HepG2 (cell line): ENCODE results near the gene FAT1. TPM values are rescaled to one million over a fixed set of nuclear protein-coding genes. Genes with fewer than 3 reads are reported as not detected.

Source experiments
- ATAC-seq: fragments of 200-7000 bp; cut with Tn5 transposase; 3 replicates; pipeline ENCODE4 v1.9.1; 2020; ENCODE audit warnings: mild to moderate bottlenecking, moderate library complexity
- BruUV-seq: library from RNA; stranded (reverse); fragments of 400-500 nt; replicated peaks from 2 replicates; lab custom pipeline; 2021; lab: Mats Ljungman, UMichigan
- CTCF ChIA-PET: fragments of 300-600 bp; formaldehyde crosslinking; extraction: SDS; loops from one replicate; lab custom pipeline; 2021; ENCODE audit warnings: low total read pairs, inconsistent platforms, low intra/inter-chr PET ratio; lab: Yijun Ruan, JAX
- POLR2A ChIA-PET: fragments of 350-600 bp; sonication (Branson Sonifier 250); formaldehyde crosslinking; loops from one replicate; lab custom pipeline; 2020; ENCODE audit warnings: antibody characterized with exemption, inconsistent platforms; lab: Yijun Ruan, JAX
- DNase-seq: peaks from one replicate; pipeline ENCODE4 v3.0.0-alpha.2; 2015; ENCODE audit warnings: low spot score
- FAIRE-seq: peaks from 3 replicates; lab custom pipeline; 2011; peaks lifted over from hg19 to GRCh38; lab: Jason Lieb, UNC
- H2AFZ ChIP-seq: one replicate; pipeline ENCODE4 v1.6.1; 2011; ENCODE audit warnings: low read length, inconsistent platforms
- H3K27ac ChIP-seq: fragments of 300-600 bp; 3 replicates; pipeline ENCODE4 v1.8.0; 2011; ENCODE audit warnings: mixed run types, mild to moderate bottlenecking, mixed read lengths, low read length, inconsistent platforms; ENCODE audit not compliant: insufficient read depth; ENCODE audit errors: extremely low read length
- H3K27me3 ChIP-seq, 2 experiments: fragments of 200-600 bp in 1 of 2; 2 replicates in 1 of 2; 3 replicates in 1 of 2; pipeline versions ENCODE4 v1.6.0 to v1.8.0; 2011; ENCODE audit warnings: low read length in 2 of 2, mild to moderate bottlenecking in 2 of 2, moderate library complexity in 2 of 2, inconsistent platforms in 1 of 2; ENCODE audit not compliant: insufficient read depth in 2 of 2, control insufficient read depth in 1 of 2
- H3K36me3 ChIP-seq, 2 experiments: fragments of 200-600 bp in 1 of 2; replicated peaks in 1 of 2; 2 replicates in 1 of 2; 3 replicates in 1 of 2; pipeline versions ENCODE4 v1.5.1 to v1.8.0; 2011; ENCODE audit warnings: low read length in 2 of 2, inconsistent platforms in 1 of 2; ENCODE audit not compliant: insufficient read depth in 2 of 2, control insufficient read depth in 1 of 2
- H3K4me1 ChIP-seq: 2 replicates; pipeline ENCODE4 v1.5.1; 2012; ENCODE audit warnings: low read length, inconsistent platforms; ENCODE audit not compliant: insufficient read depth
- H3K4me2 ChIP-seq: 2 replicates; pipeline ENCODE4 v1.6.0; 2011; ENCODE audit warnings: low read depth, low read length, inconsistent platforms
- H3K4me3 ChIP-seq, 3 experiments: fragments of 200-600 bp in 1 of 3; sonication (generic), shearing (Covaris generic) in 1 of 3; replicated peaks in 1 of 3; 2 replicates each; pipeline ENCODE4 v1.5.1; 2011 to 2016; ENCODE audit warnings: low read length in 3 of 3, inconsistent platforms in 2 of 3, low read depth in 2 of 3, mild to moderate bottlenecking in 2 of 3, control low read depth in 1 of 3, mixed read lengths in 1 of 3; ENCODE audit not compliant: insufficient read depth in 1 of 3
- H3K79me2 ChIP-seq: one replicate; pipeline ENCODE4 v1.6.1; 2011; ENCODE audit warnings: low read length, inconsistent platforms; ENCODE audit not compliant: insufficient read depth
- H3K9ac ChIP-seq: 2 replicates; pipeline ENCODE4 v1.6.0; 2011; ENCODE audit warnings: mild to moderate bottlenecking, low read depth, low read length, inconsistent platforms; ENCODE audit not compliant: insufficient read depth
- H3K9me3 ChIP-seq: 2 replicates; pipeline ENCODE4 v1.5.1; 2012; ENCODE audit warnings: mild to moderate bottlenecking, low read length
- H4K20me1 ChIP-seq: 2 replicates; pipeline ENCODE4 v1.6.0; 2011; ENCODE audit warnings: inconsistent platforms, mild to moderate bottlenecking, low read length, moderate library complexity; ENCODE audit not compliant: insufficient read depth
- ADNP ChIP-seq: sonication (generic); formaldehyde crosslinking; IDR thresholded peaks from 2 replicates; pipeline ENCODE4 v1.4.0; 2020; ENCODE audit warnings: missing genetic modification reagents
- ATF3 ChIP-seq: sonication (generic); formaldehyde crosslinking; IDR thresholded peaks from 2 replicates; pipeline ENCODE4 v1.4.0; 2020; ENCODE audit warnings: missing genetic modification reagents
- EP300 ChIP-seq, 3 experiments: sonication (generic) in 1 of 3; formaldehyde crosslinking in 1 of 3; IDR thresholded peaks; 2 replicates each; pipeline versions ENCODE4 v1.5.1 to v1.6.1; 2011 to 2020; ENCODE audit warnings: low read depth in 2 of 3, low read length in 2 of 3, borderline replicate concordance in 1 of 3, improper control_type of control experiment in 1 of 3, mild to moderate bottlenecking in 1 of 3, missing genetic modification reagents in 1 of 3, moderate library complexity in 1 of 3
- HNRNPLL ChIP-seq: fragments of 200-400 bp; formaldehyde crosslinking; IDR thresholded peaks from 2 replicates; pipeline ENCODE4 v1.6.1; 2017; ENCODE audit warnings: mild to moderate bottlenecking, low read depth, low read length; ENCODE audit not compliant: poor library complexity, severe bottlenecking
- KDM6A ChIP-seq: IDR thresholded peaks from 2 replicates; pipeline ENCODE4 v1.6.1; 2016; ENCODE audit warnings: low read depth
- PCBP1 ChIP-seq: fragments of 200-400 bp; formaldehyde crosslinking; IDR thresholded peaks from 2 replicates; pipeline ENCODE4 v1.6.1; 2017; ENCODE audit warnings: mild to moderate bottlenecking, low read depth, low read length, borderline replicate concordance
- RNF219 ChIP-seq: sonication (generic); formaldehyde crosslinking; IDR thresholded peaks from 2 replicates; pipeline ENCODE4 v1.5.0; 2020; ENCODE audit warnings: mild to moderate bottlenecking, missing genetic modification reagents
- SMC3 ChIP-seq: IDR thresholded peaks from 2 replicates; pipeline ENCODE4 v1.6.1; 2011; ENCODE audit warnings: low read length, improper control_type of control experiment
- SRSF4 ChIP-seq: fragments of 200-400 bp; formaldehyde crosslinking; IDR thresholded peaks from one replicate; pipeline ENCODE4 v1.6.1; 2018; ENCODE audit warnings: mild to moderate bottlenecking, low read depth, low read length, moderate library complexity; ENCODE audit not compliant: poor library complexity, severe bottlenecking
- ZNF556 ChIP-seq: sonication (generic); formaldehyde crosslinking; IDR thresholded peaks from 2 replicates; pipeline ENCODE4 v1.4.0; 2020; ENCODE audit warnings: mild to moderate bottlenecking, missing genetic modification reagents, borderline replicate concordance
- ZNF609 ChIP-seq: sonication (generic); formaldehyde crosslinking; IDR thresholded peaks from 2 replicates; pipeline ENCODE4 v1.4.0; 2020; ENCODE audit warnings: mild to moderate bottlenecking, missing genetic modification reagents, borderline replicate concordance
- ZNF740 ChIP-seq: sonication (generic); formaldehyde crosslinking; IDR thresholded peaks from 2 replicates; pipeline ENCODE4 v1.4.0; 2020; ENCODE audit warnings: missing genetic modification reagents
- ZNF775 ChIP-seq: sonication (generic); formaldehyde crosslinking; IDR thresholded peaks from 2 replicates; pipeline ENCODE4 v1.4.0; 2020; ENCODE audit warnings: missing genetic modification reagents, mild to moderate bottlenecking, moderate library complexity, borderline replicate concordance
- ZNF83 ChIP-seq: sonication (generic); formaldehyde crosslinking; IDR thresholded peaks from 2 replicates; pipeline ENCODE4 v1.4.0; 2020; ENCODE audit warnings: missing genetic modification reagents, mild to moderate bottlenecking, borderline replicate concordance
- WGBS: methylation state at CpG from one replicate; pipeline ENCODE4 v1.1.6; 2017; ENCODE audit warnings: low lambda C conversion rate; 5-methylcytosine and 5-hydroxymethylcytosine counted together
- in situ Hi-C: cut with HindIII; loops from 2 replicates; pipeline ENCODE4 v1.10.0; 2017; ENCODE audit warnings: low pct_unique_long_range_greater_than_20kb; ENCODE audit not compliant: extremely low pct_ligation_motif_present
- intact Hi-C: fragments of 100-400 bp; cut with micrococcal nuclease; formaldehyde crosslinking; loops from one replicate; pipeline ENCODE4 v1.10.0; 2022; ENCODE audit not compliant: unreplicated experiment
- polyA plus RNA-seq, 8 experiments: library from polyadenylated mRNA; depleted of rRNA in 3 of 8; stranded (reverse) in 7 of 8; unstranded in 1 of 8; fragments of >200 nt; fragmentation: Illumina TruSeq in 4 of 8; extraction: Trizol in 4 of 8; gene quantifications; 2 replicates each; pipeline versions ENCODE4 v1.2.1 to v1.2.3, GENCODE V29; 2011 to 2016; ENCODE audit warnings: low read depth in 4 of 8, missing spikeins in 1 of 8, mixed read lengths in 1 of 8; ENCODE audit not compliant: insufficient read depth in 1 of 8
- total RNA-seq, 5 experiments: library from RNA; depleted of rRNA; stranded (reverse); fragments of >200 nt; fragmentation: Illumina TruSeq; extraction: Trizol; gene quantifications; 2 replicates each; pipeline ENCODE4 v1.2.3, GENCODE V29; 2016; ENCODE audit warnings: low read depth in 1 of 5

The FAT1 gene
- total and polyA plus RNA-seq, 2 of the 13 experiments (the other 11 are each of a cell fraction or from before 2014, with no cell fraction given) = 185 to 216 TPM

- in situ Hi-C loops = no loop called here
- ChIA-PET CTCF (interaction anchor here (2.2 kb wide), 1 partner anchor 51 kb away, joined by 10 read pairs; no protein-coding TSS in a partner anchor), POLR2A (interaction anchor here (0.9 kb wide), 1 partner anchor 35 kb away, joined by 3 read pairs; no protein-coding TSS in a partner anchor)
- peak; percentile 55 for FAIRE-seq
- intact Hi-C loops = loop anchor here (5.0 to 10.0 kb wide), 6 partner anchors 118 to 885 kb away; no protein-coding TSS in a partner anchor
- DNase-seq = no peak
- BruUV-seq = no TSS peak
- Histone ChIP-seq H3K27me3 (no peaks in the 10 kb centered on the region; a peak in 1 of 5 replicates), H3K4me3 (no peak overlapping the region), H3K9me3 (peaks cover 14% of the 10 kb centered on the region), H2AFZ (no peak overlapping the region), H3K27ac (no peak overlapping the region), H3K9ac (no peak overlapping the region), H3K79me2 (peaks cover 95% of the 10 kb centered on the region), H3K4me2 (peak overlapping the region; percentile 68; the same call in 1 of the 2 replicates), H4K20me1 (peaks cover 58% of the 10 kb centered on the region), H3K4me1 (peaks cover 51% of the 10 kb centered on the region), H3K36me3 (peaks cover 3 to 4% of the 10 kb centered on the region in 2 experiments; a peak in 2 of 5 replicates)
- 95% methylated on average over 4 of the region's 4 CpGs for WGBS
- no peak for ATAC-seq
- no peak for TF ChIP-seq ZNF740 (CRISPR knock-in tag)
- no peak for TF ChIP-seq ZNF775 (CRISPR knock-in tag)
- no peak for TF ChIP-seq EP300 (IDR thresholded peaks at IDR 0.05; ENCODE audit: low read depth in 2 of 2, low read length in 2 of 2)
- TF ChIP-seq EP300 (CRISPR knock-in tag; IDR thresholded peaks at IDR 0.05; ENCODE audit: borderline replicate concordance) = no peak
- TF ChIP-seq HNRNPLL = no peak
- no peak for TF ChIP-seq RNF219 (CRISPR knock-in tag)
- no peak for TF ChIP-seq KDM6A (CRISPR knock-in tag)
- TF ChIP-seq ADNP (CRISPR knock-in tag) = no peak
- no peak for TF ChIP-seq ZNF609 (CRISPR knock-in tag)
- TF ChIP-seq SRSF4 = no peak
- no peak for TF ChIP-seq ATF3 (CRISPR knock-in tag)
- TF ChIP-seq ZNF83 = no peak
- TF ChIP-seq SMC3 = peak; percentile 22; the same call in 1 of the 2 replicates
- no peak for TF ChIP-seq ZNF556 (CRISPR knock-in tag)
- no peak for TF ChIP-seq PCBP1
Observed at GRCh38 chr4:186719925-186720694, 3.5 kb downstream of the FAT1 start.
